GM19193 (cell line): ENCODE data around the gene LPCAT2.

Experiments used
- POLR2A ChIP-seq: IDR thresholded peaks from 4 replicates; pipeline ENCODE4 v1.6.1; 2011; ENCODE audit not compliant: insufficient read depth, insufficient read length; ENCODE audit errors: extremely low read depth

The LPCAT2 gene

GRCh38 chr16:55543472-55543871 is 34.6 kb downstream of the LPCAT2 start:
- no peak for TF ChIP-seq POLR2A

DNA sequence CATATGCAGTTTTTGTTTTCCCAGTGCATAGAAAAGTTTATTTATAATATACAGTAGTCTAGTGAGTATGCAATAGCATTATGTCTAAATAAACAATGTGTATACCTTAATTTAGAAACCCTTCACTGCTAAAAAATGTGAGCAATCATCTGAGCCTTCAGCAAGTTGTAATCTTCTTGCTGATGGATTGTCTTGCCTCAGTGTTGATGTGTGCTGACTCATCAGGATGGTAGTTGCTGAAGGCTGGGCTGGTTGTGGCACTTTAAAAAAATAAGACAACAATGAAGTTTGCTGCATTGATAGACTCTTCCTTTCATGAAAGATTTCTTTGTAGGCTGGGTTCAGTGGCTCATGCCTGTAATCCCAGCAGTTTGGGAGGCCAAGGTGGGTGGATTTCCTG is 43.7 kb downstream of the LPCAT2 start:
- TF ChIP-seq POLR2A = no peak

DNA sequence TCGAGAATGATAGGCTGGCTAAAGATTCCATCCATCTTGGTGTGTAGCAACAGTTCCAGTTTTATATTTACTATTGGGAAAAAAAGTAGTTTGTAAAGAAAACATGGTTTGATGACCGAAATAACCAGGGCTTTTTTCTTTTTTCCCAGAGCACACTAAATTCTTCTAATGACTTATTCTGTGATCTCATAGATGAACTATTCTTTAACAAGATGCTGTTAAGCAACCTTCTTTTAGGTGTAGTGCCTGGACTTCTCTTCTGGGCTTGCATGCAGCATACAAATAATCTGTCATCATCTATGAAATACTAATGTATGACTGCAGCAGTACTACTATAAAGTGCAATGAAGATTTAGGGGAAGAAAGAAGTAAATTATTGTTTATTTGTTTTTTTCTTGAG is 46.6 kb downstream of the LPCAT2 start:
- TF ChIP-seq POLR2A = no peak

DNA sequence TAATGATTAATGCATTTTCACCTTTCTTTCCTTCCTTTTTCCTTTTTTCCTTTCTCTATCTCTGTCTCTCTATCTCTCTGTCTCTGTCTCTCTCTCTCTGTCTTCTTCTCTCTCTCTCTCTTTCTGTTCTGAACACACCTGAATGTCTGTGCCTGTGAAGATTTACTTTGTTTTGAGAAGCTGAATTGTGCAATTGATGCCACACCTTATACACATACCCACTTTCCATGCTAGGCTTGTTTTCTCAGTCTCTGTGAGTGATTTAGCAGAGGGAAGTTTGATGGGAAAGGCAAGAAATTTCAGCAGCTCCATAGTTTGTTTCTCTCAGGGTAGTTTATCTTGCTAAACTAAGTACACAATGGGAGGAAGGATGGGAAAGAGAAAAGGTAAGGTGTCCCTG is 48.3 kb downstream of the LPCAT2 start:
- TF ChIP-seq POLR2A = no peak

- no peak for TF ChIP-seq POLR2A
Observed at GRCh38 chr16:55559233-55559632, 50.4 kb downstream of the LPCAT2 start.

- no peak for TF ChIP-seq POLR2A
Observed at GRCh38 chr16:55559933-55560516, 51.2 kb downstream of the LPCAT2 start.

DNA sequence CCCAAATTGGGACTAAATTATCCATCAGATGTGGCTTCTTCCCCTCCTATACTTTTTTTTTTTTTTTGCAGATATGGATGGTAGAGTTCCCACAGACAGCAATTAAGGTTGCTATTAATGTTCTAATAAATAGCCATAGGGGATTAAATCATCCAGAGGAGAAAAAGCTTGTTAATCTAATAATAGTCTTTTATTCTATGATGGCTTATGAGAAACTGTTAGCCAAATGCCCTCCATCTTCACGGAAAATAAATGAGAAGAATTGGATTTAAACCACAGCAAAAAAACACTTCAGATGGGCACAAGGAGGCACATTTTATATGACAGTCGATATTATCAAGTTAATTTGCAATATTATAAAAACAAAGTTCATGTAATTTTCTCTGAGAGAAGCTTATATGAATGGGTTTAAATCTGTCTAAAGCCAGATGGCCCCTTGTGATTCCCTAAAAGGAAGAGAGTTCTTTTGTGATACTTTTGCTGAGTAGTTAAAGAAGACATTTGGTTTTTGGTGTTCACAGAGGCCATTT is 52.5 kb downstream of the LPCAT2 start:
- TF ChIP-seq POLR2A = no peak

DNA sequence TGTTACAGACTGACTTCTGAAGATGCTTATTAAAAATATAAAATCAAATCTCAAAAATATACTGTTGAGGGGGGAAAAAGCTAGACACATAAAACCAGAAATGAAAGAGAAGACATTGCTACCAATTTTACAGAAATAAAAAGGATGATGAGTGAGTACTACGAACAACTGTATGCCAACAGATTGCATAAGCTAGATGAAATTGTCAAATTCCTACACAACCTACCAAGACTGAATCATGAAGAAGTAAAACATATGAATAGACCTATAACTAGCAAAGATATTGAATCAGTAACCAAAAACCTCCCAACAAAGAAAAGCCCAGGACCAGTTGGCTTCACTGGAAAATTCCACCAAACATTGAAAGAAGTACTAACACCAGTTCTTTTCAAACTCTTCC is 54.1 kb downstream of the LPCAT2 start:
- TF ChIP-seq POLR2A = no peak

GRCh38 chr16:55563797-55564196 is 54.9 kb downstream of the LPCAT2 start:
- no peak for TF ChIP-seq POLR2A

DNA sequence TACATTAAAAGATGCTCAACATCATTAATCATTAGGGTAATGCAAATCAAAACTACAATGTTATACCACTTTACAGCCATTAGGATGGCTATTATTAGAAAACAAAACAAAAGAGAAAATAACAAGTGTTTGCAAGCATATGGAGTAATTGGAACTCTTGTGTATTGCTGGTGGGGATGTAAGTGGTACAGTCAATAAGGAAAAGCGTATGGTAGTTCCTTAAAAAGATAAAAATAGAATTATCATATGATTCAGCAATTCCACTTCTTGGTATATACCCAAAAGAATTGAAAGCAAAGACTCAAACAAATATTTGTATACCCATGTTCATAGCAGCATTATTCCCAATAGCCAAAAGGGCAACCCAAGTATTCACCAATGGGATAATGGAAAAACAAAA is 56.2 kb downstream of the LPCAT2 start:
- TF ChIP-seq POLR2A = no peak

DNA sequence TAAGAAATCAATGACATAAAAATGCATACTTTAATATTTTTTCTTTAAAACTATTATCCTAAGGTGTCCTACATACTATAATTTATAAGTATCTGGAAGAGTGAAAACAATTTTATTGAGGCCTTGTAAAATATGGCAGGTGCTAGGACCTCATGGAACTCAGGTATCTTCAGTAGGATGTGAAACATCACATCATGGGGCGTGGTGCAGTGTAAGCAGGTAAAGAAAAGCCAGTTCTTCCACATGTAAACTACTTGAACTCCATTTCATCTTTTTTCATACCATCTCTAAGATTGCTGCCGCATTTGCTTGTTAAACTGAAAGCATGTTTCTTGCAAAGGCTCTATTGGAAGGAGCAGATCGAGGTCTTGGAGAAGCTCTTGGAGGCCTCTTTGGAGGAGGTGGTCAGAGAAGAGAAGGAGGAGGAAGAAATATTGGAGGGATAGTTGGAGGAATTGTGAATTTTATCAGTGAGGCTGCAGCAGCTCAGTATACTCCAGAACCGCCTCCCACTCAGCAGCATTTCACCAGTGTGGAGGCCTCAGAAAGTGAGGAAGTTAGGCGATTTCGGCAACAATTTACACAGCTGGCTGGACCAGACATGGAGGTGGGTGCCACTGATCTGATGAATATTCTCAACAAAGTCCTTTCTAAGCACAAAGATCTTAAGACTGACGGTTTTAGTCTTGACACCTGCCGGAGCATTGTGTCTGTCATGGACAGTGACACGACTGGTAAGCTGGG is 57.7 kb downstream of the LPCAT2 start, which contains the start of gene CAPNS2:
Gene CAPNS2, plus strand, starts transcription at position 253 of the 744 bp plus-strand sequence. Its CDS starts 73 bp downstream, at position 326.
- no peak for TF ChIP-seq POLR2A

DNA sequence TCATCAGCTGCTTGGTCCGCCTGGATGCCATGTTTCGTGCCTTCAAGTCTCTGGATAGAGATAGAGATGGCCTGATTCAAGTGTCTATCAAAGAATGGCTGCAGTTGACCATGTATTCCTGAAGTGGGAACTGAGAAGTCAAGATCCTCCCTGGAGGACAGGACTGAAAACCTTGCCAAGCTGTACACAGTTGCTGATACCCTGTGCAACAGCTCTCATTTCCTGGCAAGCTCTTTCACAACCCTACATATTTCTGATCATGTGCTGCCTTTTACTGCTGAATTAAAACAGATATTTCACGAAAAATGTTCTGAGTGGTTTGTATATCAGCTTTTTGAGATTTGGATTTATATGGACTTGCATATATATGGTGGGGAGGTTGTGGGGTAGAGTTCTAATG is 58.5 kb downstream of the LPCAT2 start:
- no peak for TF ChIP-seq POLR2A

GRCh38 chr16:55568207-55568606 is 59.3 kb downstream of the LPCAT2 start:
- no peak for TF ChIP-seq POLR2A

GRCh38 chr16:55569025-55569424 is 60.2 kb downstream of the LPCAT2 start:
- TF ChIP-seq POLR2A = no peak

DNA sequence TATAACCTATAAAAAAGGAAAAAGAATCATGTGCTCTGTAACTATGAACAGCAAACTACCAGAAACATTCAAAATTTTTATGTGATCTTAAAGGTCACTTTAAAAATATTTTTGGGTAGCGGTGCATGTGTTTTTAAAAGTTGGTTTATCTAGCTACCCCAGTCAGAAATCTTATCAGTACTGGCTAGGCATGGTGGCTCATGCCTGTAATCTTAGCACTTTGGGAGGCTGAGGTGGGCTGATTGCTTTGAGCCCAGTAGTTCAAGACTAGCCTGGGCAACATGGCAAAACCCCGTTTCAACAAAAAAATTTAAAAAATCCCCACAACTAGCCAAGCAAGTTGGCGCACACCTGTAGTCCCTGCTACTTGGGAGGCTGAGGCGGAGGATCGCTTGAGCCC is 61.3 kb downstream of the LPCAT2 start:
- TF ChIP-seq POLR2A = no peak
